IMR-90 (cell line): ENCODE results near the gene SYMPK. TPM values are rescaled to one million over a fixed set of nuclear protein-coding genes. Genes with fewer than 3 reads are reported as not detected.

Experiments used
- ATAC-seq: fragments of 200-7000 bp; cut with Tn5 transposase; 2 replicates; pipeline ENCODE4 v1.9.1; 2020; ENCODE audit warnings: low read depth, mild to moderate bottlenecking, moderate library complexity
- BruUV-seq: library from RNA; stranded (reverse); fragments of 400-500 nt; replicated peaks from 2 replicates; lab custom pipeline; 2021; lab: Mats Ljungman, UMichigan
- CTCF ChIA-PET: fragments of 300-600 bp; formaldehyde crosslinking; extraction: SDS; loops from one replicate; lab custom pipeline; 2021; ENCODE audit warnings: antibody characterized with exemption; lab: Yijun Ruan, JAX
- POLR2A ChIA-PET: fragments of 300-600 bp; sonication (Branson Sonifier 250); formaldehyde crosslinking; loops from one replicate; lab custom pipeline; 2022; ENCODE audit warnings: antibody characterized with exemption; ENCODE audit not compliant: unreplicated experiment; lab: Charles Lee
- DNase-seq: peaks from one replicate; pipeline ENCODE4 v3.0.0; 2013
- H2AFZ ChIP-seq: replicated peaks from 2 replicates; pipeline ENCODE3; 2013; ENCODE audit warnings: low read length, mild to moderate bottlenecking; ENCODE audit not compliant: poor library complexity
- H2AK5ac ChIP-seq: 2 replicates; pipeline ENCODE4 v1.6.1; 2013; ENCODE audit warnings: low read depth, low read length, inconsistent platforms
- H2AK9ac ChIP-seq: replicated peaks from 2 replicates; pipeline ENCODE3; 2013; ENCODE audit warnings: mild to moderate bottlenecking, low read depth, low read length, moderate library complexity; ENCODE audit not compliant: poor library complexity
- H2BK120ac ChIP-seq: 2 replicates; pipeline ENCODE4 v1.6.1; 2013; ENCODE audit warnings: low read depth, low read length, inconsistent platforms
- H2BK15ac ChIP-seq: 3 replicates; pipeline ENCODE4 v1.6.1; 2013; ENCODE audit warnings: low read depth, low read length, inconsistent platforms
- H2BK20ac ChIP-seq: 2 replicates; pipeline ENCODE4 v1.6.1; 2013; ENCODE audit warnings: low read depth, mild to moderate bottlenecking, inconsistent platforms, low read length, moderate library complexity
- H2BK5ac ChIP-seq: 2 replicates; pipeline ENCODE4 v1.6.1; 2013; ENCODE audit warnings: mild to moderate bottlenecking, low read depth, low read length, inconsistent platforms; ENCODE audit not compliant: poor library complexity, severe bottlenecking
- H3K14ac ChIP-seq: replicated peaks from 2 replicates; pipeline ENCODE4 v1.6.1; 2013; ENCODE audit warnings: low read depth, low read length, inconsistent platforms
- H3K18ac ChIP-seq: 2 replicates; pipeline ENCODE4 v1.6.1; 2013; ENCODE audit warnings: low read depth, low read length, control low read depth
- H3K23ac ChIP-seq: 2 replicates; pipeline ENCODE4 v1.6.1; 2013; ENCODE audit warnings: low read depth, low read length, inconsistent platforms
- H3K27ac ChIP-seq: 2 replicates; pipeline ENCODE4 v1.5.1; 2013; ENCODE audit warnings: mild to moderate bottlenecking, control low read depth, low read length; ENCODE audit not compliant: insufficient read depth
- H3K27me3 ChIP-seq: 2 replicates; pipeline ENCODE4 v1.6.1; 2013; ENCODE audit warnings: low read length; ENCODE audit not compliant: control insufficient read depth, insufficient read depth
- H3K36me3 ChIP-seq: 2 replicates; pipeline ENCODE4 v1.6.1; 2013; ENCODE audit warnings: low read length, mixed read lengths; ENCODE audit not compliant: control insufficient read depth, insufficient read depth
- H3K4ac ChIP-seq: 2 replicates; pipeline ENCODE4 v1.6.1; 2013; ENCODE audit warnings: low read depth, low read length, inconsistent platforms
- H3K4me1 ChIP-seq: 2 replicates; pipeline ENCODE4 v1.6.1; 2013; ENCODE audit warnings: low read length, mixed read lengths; ENCODE audit not compliant: control insufficient read depth, insufficient read depth
- H3K4me2 ChIP-seq: 2 replicates; pipeline ENCODE4 v1.6.1; 2013; ENCODE audit warnings: low read depth, mild to moderate bottlenecking, control low read depth, low read length, moderate library complexity
- H3K4me3 ChIP-seq: 2 replicates; pipeline ENCODE4 v1.5.1; 2013; ENCODE audit warnings: low read depth, mild to moderate bottlenecking, control low read depth, low read length, moderate library complexity; ENCODE audit not compliant: insufficient read depth
- H3K56ac ChIP-seq: 2 replicates; pipeline ENCODE4 v1.6.1; 2013; ENCODE audit warnings: low read length, inconsistent platforms; ENCODE audit not compliant: insufficient read depth; ENCODE audit errors: extremely low read depth
- H3K79me1 ChIP-seq, 2 experiments: 2 replicates each; pipeline ENCODE4 v1.6.1; 2013; ENCODE audit warnings: low read length in 2 of 2, inconsistent platforms in 1 of 2, low read depth in 1 of 2
- H3K9ac ChIP-seq: 2 replicates; pipeline ENCODE4 v1.6.1; 2013; ENCODE audit warnings: low read depth, low read length, control low read depth
- H3K9me1 ChIP-seq: 2 replicates; pipeline ENCODE4 v1.6.1; 2013; ENCODE audit warnings: low read length, inconsistent platforms; ENCODE audit not compliant: insufficient read depth
- H3K9me3 ChIP-seq: 2 replicates; pipeline ENCODE4 v1.6.1; 2013; ENCODE audit warnings: low read length; ENCODE audit not compliant: control insufficient read depth, insufficient read depth
- H4K20me1 ChIP-seq: 2 replicates; pipeline ENCODE4 v1.6.1; 2013; ENCODE audit warnings: low read length, inconsistent platforms; ENCODE audit not compliant: insufficient read depth
- H4K5ac ChIP-seq: 2 replicates; pipeline ENCODE4 v1.6.1; 2013; ENCODE audit warnings: mild to moderate bottlenecking, low read depth, low read length, control low read depth
- H4K8ac ChIP-seq, 2 experiments: 2 replicates each; pipeline ENCODE4 v1.6.1; 2013; ENCODE audit warnings: low read depth in 2 of 2, low read length in 2 of 2, control low read depth in 1 of 2, inconsistent platforms in 1 of 2
- H4K91ac ChIP-seq: 2 replicates; pipeline ENCODE4 v1.6.1; 2013; ENCODE audit warnings: low read depth, low read length, inconsistent platforms; ENCODE audit not compliant: insufficient read depth
- BHLHE40 ChIP-seq: fragments of 150-350 bp; IDR thresholded peaks from 2 replicates; pipeline ENCODE4 v1.6.1; 2016; ENCODE audit warnings: mild to moderate bottlenecking, low read depth, low read length
- CEBPB ChIP-seq: IDR thresholded peaks from 2 replicates; pipeline ENCODE4 v1.6.1; 2012; ENCODE audit warnings: low read depth, low read length, improper control_type of control experiment
- CHD1 ChIP-seq: IDR thresholded peaks from 2 replicates; pipeline ENCODE4 v1.6.1; 2012; ENCODE audit warnings: low read depth, low read length, improper control_type of control experiment
- ELK1 ChIP-seq: fragments of 150-350 bp; IDR thresholded peaks from 2 replicates; pipeline ENCODE4 v1.6.1; 2016; ENCODE audit warnings: low read depth, mild to moderate bottlenecking, low read length, moderate library complexity, borderline replicate concordance
- FOS ChIP-seq: fragments of 150-350 bp; IDR thresholded peaks from 2 replicates; pipeline ENCODE4 v1.6.1; 2016; ENCODE audit warnings: low read depth, low read length
- MAFK ChIP-seq: IDR thresholded peaks from 2 replicates; pipeline ENCODE4 v1.6.1; 2012; ENCODE audit warnings: low read depth, low read length, improper control_type of control experiment
- MAZ ChIP-seq: IDR thresholded peaks from 2 replicates; pipeline ENCODE4 v1.6.1; 2012; ENCODE audit warnings: low read depth, mild to moderate bottlenecking, low read length, improper control_type of control experiment, moderate library complexity, borderline replicate concordance
- MXI1 ChIP-seq: IDR thresholded peaks from 2 replicates; pipeline ENCODE4 v1.6.1; 2012; ENCODE audit warnings: low read depth, mild to moderate bottlenecking, low read length, moderate library complexity, borderline replicate concordance
- NFE2L2 ChIP-seq: fragments of 150-350 bp; IDR thresholded peaks from 2 replicates; pipeline ENCODE4 v1.6.1; 2016; ENCODE audit warnings: low read depth, mild to moderate bottlenecking, low read length
- POLR2A ChIP-seq: IDR thresholded peaks from 2 replicates; pipeline ENCODE4 v1.6.1; 2012; ENCODE audit warnings: mild to moderate bottlenecking, low read depth, low read length
- RAD21 ChIP-seq: IDR thresholded peaks from 2 replicates; pipeline ENCODE4 v1.6.1; 2012; ENCODE audit warnings: low read length, improper control_type of control experiment
- RCOR1 ChIP-seq: IDR thresholded peaks from 2 replicates; pipeline ENCODE4 v1.6.1; 2012; ENCODE audit warnings: mild to moderate bottlenecking, low read length, improper control_type of control experiment; ENCODE audit not compliant: insufficient replicate concordance
- RFX5 ChIP-seq: IDR thresholded peaks from 2 replicates; pipeline ENCODE4 v1.8.0; 2012; ENCODE audit warnings: low read depth, mild to moderate bottlenecking, low read length, moderate library complexity
- SMC3 ChIP-seq: fragments of 150-350 bp; IDR thresholded peaks from 2 replicates; pipeline ENCODE4 v1.6.1; 2016; ENCODE audit warnings: low read depth, mild to moderate bottlenecking, antibody characterized with exemption, low read length, moderate library complexity
- WGBS, 2 experiments: methylation state at CpG; one replicate each; pipeline versions ENCODE4 v1.1.5 to v1.1.7; 2013; ENCODE audit warnings: missing lambda C conversion rate in 2 of 2; ENCODE audit not compliant: insufficient read length in 1 of 2; ENCODE audit errors: extremely low coverage in 2 of 2; 5-methylcytosine and 5-hydroxymethylcytosine counted together
- dilution Hi-C: fragments of 300-500 bp; cut with HindIII; formaldehyde crosslinking; loops from one replicate; pipeline ENCODE4 v1.14.3; 2018; ENCODE audit warnings: low sequenced_read_pairs; ENCODE audit not compliant: unreplicated experiment
- in situ Hi-C: fragments of 300-500 bp; cut with MboI; formaldehyde crosslinking; loops from 3 replicates; pipeline ENCODE4 v1.14.3; 2019; ENCODE audit warnings: low sequenced_read_pairs, inconsistent platforms, mixed read lengths
- intact Hi-C: fragments of 100-400 bp; cut with micrococcal nuclease; formaldehyde crosslinking; loops from 2 replicates; pipeline ENCODE4 v1.10.0; 2022
- polyA plus RNA-seq, 3 experiments: library from polyadenylated mRNA; depleted of rRNA; stranded (reverse); fragments of >200 nt; gene quantifications; 2 replicates each; pipeline ENCODE4 v1.2.3, GENCODE V29; 2012; ENCODE audit warnings: low replicate concordance in 1 of 3
- total RNA-seq: library from RNA; depleted of rRNA; stranded (reverse); fragments of >200 nt; gene quantifications from 2 replicates; pipeline ENCODE4 v1.2.3, GENCODE V29; 2012
- TF ChIP-seq, protein P1 (sequence below): conservative IDR thresholded peaks from 2 replicates; pipeline ENCODE4 v1.5.1; 2012; ENCODE audit warnings: mild to moderate bottlenecking, low read depth, low read length, improper control_type of control experiment
- TF ChIP-seq, protein P2 (sequence below): fragments of 150-350 bp; IDR thresholded peaks from 2 replicates; pipeline ENCODE4 v1.6.1; 2017; ENCODE audit warnings: mild to moderate bottlenecking, antibody characterized with exemption, low read length, low read depth

SYMPK gene
- total and polyA plus RNA-seq, 2 of the 4 experiments (the other 2 are of a cell fraction), result 35.3 to 71.5 TPM

DNA sequence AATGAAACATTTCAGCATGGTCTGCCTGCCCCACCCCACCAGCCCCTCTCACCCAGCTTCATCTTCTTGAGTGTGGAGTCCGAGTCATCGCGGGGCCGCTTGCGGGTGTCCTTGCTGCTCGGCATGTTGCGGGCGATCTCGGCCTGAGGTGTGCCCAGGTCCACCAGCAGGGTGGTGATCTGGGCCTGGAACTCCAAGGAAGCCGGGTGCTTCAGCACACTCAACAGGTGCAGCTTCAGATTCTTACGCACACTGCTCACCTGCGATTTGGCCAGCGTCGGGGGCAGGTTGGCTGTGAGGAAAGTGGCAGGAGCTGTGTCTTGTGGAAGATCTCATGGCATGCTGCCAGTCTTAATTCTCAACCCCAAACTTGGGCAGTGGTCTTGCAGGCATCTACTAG, 20.7 kb downstream of the SYMPK start:
- intact Hi-C loops (no loop called here), dilution Hi-C loops (no loop called here), in situ Hi-C loops (no loop called here)
- H4K5ac ChIP-seq, result no peak overlapping the region
- no TSS peak for BruUV-seq
- no peak overlapping the region for H3K56ac ChIP-seq
- no peak overlapping the region for H3K18ac ChIP-seq
- no peak overlapping the region for H4K8ac ChIP-seq
- no peak overlapping the region for H4K91ac ChIP-seq
- no CpG with 5 or more reads among the region's 14 CpGs for WGBS, 2 experiments
- H3K14ac ChIP-seq, result no peak overlapping the region
- no peak overlapping the region for H3K4me3 ChIP-seq
- DNase-seq, result no peak
- no peaks in the 10 kb centered on the region for H3K27me3 ChIP-seq
- no peak overlapping the region for H2AK9ac ChIP-seq
- peaks cover 4 to 30% of the 10 kb centered on the region in 2 experiments for H3K79me1 ChIP-seq
- H2BK20ac ChIP-seq, result no peak overlapping the region
- H3K9me3 ChIP-seq, result peaks cover 3% of the 10 kb centered on the region; the same call in 1 of the 2 replicates
- no peak overlapping the region for H2AFZ ChIP-seq
- H2BK15ac ChIP-seq, result no peak overlapping the region
- ChIA-PET CTCF (interaction anchor here (0.6 to 0.7 kb wide), 2 partner anchors 72 to 284 kb away, joined by 3 to 4 read pairs; no protein-coding TSS in a partner anchor), POLR2A (no interaction called here)
- no peak overlapping the region for H2AK5ac ChIP-seq
- ATAC-seq, result no peak
- no peak overlapping the region for H3K4ac ChIP-seq
- H3K9ac ChIP-seq, result no peak overlapping the region
- TF ChIP-seq, protein P1, sequence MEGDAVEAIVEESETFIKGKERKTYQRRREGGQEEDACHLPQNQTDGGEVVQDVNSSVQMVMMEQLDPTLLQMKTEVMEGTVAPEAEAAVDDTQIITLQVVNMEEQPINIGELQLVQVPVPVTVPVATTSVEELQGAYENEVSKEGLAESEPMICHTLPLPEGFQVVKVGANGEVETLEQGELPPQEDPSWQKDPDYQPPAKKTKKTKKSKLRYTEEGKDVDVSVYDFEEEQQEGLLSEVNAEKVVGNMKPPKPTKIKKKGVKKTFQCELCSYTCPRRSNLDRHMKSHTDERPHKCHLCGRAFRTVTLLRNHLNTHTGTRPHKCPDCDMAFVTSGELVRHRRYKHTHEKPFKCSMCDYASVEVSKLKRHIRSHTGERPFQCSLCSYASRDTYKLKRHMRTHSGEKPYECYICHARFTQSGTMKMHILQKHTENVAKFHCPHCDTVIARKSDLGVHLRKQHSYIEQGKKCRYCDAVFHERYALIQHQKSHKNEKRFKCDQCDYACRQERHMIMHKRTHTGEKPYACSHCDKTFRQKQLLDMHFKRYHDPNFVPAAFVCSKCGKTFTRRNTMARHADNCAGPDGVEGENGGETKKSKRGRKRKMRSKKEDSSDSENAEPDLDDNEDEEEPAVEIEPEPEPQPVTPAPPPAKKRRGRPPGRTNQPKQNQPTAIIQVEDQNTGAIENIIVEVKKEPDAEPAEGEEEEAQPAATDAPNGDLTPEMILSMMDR, result no peak
- no peak for TF ChIP-seq MAFK
- no peak for TF ChIP-seq FOS
- no peak for TF ChIP-seq RFX5
- TF ChIP-seq CEBPB, result no peak
- no peak for TF ChIP-seq MXI1
- TF ChIP-seq RAD21, result no peak
- TF ChIP-seq BHLHE40, result no peak
- no peak for TF ChIP-seq SMC3
- TF ChIP-seq, protein P2, sequence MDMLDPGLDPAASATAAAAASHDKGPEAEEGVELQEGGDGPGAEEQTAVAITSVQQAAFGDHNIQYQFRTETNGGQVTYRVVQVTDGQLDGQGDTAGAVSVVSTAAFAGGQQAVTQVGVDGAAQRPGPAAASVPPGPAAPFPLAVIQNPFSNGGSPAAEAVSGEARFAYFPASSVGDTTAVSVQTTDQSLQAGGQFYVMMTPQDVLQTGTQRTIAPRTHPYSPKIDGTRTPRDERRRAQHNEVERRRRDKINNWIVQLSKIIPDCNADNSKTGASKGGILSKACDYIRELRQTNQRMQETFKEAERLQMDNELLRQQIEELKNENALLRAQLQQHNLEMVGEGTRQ, result no peak
- TF ChIP-seq MAZ, result no peak
- TF ChIP-seq NFE2L2, result no peak
- TF ChIP-seq POLR2A, result no peak
- TF ChIP-seq CHD1, result no peak
- TF ChIP-seq RCOR1, result no peak
- no peak for TF ChIP-seq ELK1
- H3K4me2 ChIP-seq, result no peak overlapping the region
- no peak overlapping the region for H3K27ac ChIP-seq
- H3K4me1 ChIP-seq, result no peaks in the 10 kb centered on the region
- no peaks in the 10 kb centered on the region; the same call in 1 of the 2 replicates for H3K9me1 ChIP-seq
- peaks cover 57% of the 10 kb centered on the region for H3K36me3 ChIP-seq
- no peak overlapping the region for H3K23ac ChIP-seq
- no peak overlapping the region for H2BK120ac ChIP-seq
- no peak overlapping the region for H2BK5ac ChIP-seq
- no peaks in the 10 kb centered on the region; the same call in 1 of the 2 replicates for H4K20me1 ChIP-seq
